SW 1271 (cell line): ENCODE measurements around the gene DGKQ.
"Not testable (repeated sequence)": the region's sequence is repeated elsewhere in the genome, so short reads cannot be mapped to it uniquely, and the experiment has no call there.

Experiments
- DNase-seq, 2 experiments: peaks; one replicate each; lab custom pipeline; 2025; lab: John Stamatoyannopoulos, UW

Gene DGKQ

GRCh38 chr4:921830-922331, 51.5 kb downstream of the DGKQ start:
- DNase-seq = no peak

GRCh38 chr4:919004-919680, 54.2 kb downstream of the DGKQ start:
- not testable (repeated sequence) for DNase-seq

GRCh38 chr4:918591-918990, 54.8 kb downstream of the DGKQ start:
- not testable (repeated sequence) for DNase-seq

GRCh38 chr4:917992-918391, 55.4 kb downstream of the DGKQ start:
- DNase-seq = no peak

- no peak for DNase-seq
Observed at GRCh38 chr4:917466-917865, 55.9 kb downstream of the DGKQ start.

- no peak for DNase-seq
Observed at GRCh38 chr4:915595-915994, 57.8 kb downstream of the DGKQ start.

GRCh38 chr4:915041-915474, 58.3 kb downstream of the DGKQ start:
- DNase-seq = no peak

- DNase-seq = no peak
Observed at GRCh38 chr4:914531-914930, 58.8 kb downstream of the DGKQ start.

- DNase-seq = no peak
Observed at GRCh38 chr4:913280-913618, 60.1 kb downstream of the DGKQ start.

GRCh38 chr4:912548-913279, 60.7 kb downstream of the DGKQ start:
- DNase-seq = no peak

- DNase-seq = no peak
Observed at GRCh38 chr4:911871-912490, 61.4 kb downstream of the DGKQ start.

- no peak for DNase-seq
Observed at GRCh38 chr4:911221-911751, 62.1 kb downstream of the DGKQ start.

- no peak for DNase-seq
Observed at GRCh38 chr4:910366-911091, 62.8 kb downstream of the DGKQ start.

- DNase-seq = no peak
Observed at GRCh38 chr4:909821-910220, 63.5 kb downstream of the DGKQ start.

GRCh38 chr4:909131-909571, 64.2 kb downstream of the DGKQ start:
- no peak for DNase-seq
